ENCODE results near the gene NRN1L.

DNA sequence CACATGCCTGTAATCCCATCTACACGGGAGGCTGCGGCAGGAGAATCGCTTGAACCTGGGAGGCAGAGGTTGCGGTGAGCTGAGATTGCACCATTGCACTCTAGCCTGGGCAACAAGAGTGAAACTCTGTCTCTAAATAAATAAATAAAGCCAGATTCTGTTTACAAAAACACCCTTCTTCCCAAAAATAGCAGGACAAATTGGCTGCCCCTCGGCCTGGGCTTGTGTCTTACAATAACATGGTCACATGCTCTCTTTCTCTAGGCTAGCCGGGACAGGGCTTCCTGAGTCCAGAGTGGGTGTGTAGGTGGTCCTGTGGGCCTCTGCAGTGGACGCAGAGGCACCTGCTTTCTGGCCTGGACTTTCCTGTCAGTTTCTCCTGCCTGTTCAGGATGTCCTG is 15.0 kb upstream of the NRN1L start:
- TF ChIP-seq TAF1 (IDR thresholded peaks at IDR 0.05; ENCODE audit: borderline replicate concordance, insufficient read depth, low read length) (no peak), POLR2AphosphoS5 (IDR thresholded peaks at IDR 0.05; ENCODE audit: low read depth, low read length) (no peak)
